ENCODE data around the gene GRHL3.
A peak's percentile ranks its signal among the peaks of the same experiment; 100 is the strongest.

GRHL3 gene

DNA sequence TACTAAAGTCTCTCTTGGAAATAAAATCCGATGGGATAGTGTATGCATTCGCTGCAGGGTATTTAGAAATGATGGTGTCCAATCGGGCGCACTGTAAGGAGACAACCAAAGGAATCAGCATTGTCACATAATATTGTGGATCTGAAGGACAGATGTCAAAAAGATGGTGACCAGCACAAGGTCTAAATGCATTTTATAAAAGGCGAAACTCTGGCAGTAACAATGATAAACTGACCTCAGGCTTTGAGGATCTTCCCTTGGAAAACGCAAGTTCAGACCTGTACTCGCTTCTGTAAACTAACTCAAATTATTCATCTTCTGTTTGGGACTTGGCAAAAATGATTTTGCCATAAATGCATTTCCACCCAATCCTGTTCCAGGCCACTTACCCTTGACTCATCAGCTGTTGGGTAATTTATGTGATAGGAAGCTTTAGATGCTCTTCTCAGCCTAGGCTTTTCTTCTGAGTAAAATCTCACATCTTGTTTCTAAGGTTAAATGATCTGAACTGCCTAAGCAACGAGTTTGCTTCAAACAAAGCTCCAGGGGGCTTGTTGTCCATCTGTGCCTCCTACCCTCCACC is 60.7 kb downstream of the GRHL3 start:
- DNase-seq, result no peak

DNA sequence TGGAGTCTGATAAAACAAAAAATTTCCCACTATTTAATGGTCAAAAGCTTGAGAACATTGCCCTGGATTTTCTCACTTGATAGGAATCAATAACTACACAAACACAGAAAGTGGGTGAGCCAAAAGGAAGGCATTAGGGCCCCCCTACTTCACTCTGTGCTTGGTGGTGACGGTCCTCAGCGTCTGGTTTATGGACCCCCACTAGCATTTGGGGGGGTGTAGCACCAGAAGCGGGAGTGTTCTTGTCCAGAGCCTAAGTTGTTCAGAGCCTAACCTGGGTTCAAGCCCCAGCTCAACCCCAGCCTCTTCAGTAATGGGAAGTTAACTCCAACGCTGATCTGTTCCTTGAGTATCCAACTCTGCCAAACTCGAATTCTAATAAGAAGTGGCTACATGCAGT is 61.4 kb downstream of the GRHL3 start:
- DNase-seq, result no peak

DNA sequence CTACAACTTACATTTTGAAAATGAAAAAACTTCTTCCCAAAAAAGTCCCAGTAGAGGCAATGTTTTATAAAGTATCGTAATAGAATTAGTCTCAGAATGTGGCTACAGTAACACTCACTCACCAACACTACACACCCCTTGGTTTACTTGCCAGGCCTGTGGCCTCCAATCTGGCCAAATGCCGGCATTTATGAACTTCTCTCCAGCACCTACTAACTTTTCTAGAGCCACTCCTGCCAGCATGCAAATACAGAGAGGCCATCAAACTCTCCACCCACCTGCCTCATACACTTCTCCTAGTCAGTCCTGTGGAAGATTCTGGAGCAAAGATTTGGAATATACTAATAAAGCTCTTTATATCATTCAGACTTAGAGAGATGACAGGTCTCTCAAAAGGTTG is 62.1 kb downstream of the GRHL3 start:
- no peak for DNase-seq

DNA sequence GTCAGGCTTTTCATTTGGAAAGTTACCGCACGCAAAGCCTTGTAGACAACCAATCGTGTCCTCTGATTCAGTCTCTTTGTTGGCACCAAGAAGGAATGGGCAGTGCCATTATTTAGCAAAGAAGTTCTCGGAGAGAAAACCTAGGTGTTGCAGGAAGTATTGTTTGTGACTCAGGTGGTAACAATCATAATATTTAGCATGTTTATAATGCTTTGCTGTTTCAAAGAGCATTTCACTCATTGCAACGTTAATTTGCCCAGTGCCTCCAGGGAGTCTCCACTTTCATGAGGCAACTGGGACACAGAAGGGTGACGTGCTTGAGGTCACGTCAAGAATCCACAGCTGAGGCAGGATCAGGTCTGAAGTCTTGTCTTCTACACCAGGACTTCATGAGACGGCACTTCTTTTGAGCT is 63.0 kb downstream of the GRHL3 start:
- no peak for DNase-seq

DNA sequence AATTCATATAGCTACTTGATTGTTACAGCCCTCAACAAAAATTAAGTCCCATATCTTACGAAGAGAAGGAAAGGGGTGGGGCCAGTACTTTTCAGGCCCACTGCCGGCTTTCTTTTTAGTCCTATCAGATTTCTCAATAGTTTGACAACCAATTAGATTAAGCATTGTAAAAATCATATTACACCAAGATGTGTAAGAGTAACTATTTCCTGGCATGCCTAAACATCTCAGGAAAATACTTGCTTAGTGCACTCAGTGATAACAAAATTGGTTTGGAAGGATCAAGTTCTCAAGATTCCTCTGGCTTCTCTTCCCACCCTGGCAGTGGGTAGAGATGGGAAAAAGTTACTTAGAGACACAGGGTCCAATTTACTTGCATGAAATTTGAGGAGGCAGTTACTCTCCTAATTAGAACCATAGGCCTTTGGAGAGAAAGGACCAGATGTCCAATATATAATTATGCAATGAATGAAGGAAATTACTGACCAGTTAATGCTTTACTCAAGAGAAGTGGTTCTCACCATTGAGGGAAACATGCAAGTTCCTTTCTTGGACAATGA is 64.3 kb downstream of the GRHL3 start:
- DNase-seq, result no peak

DNA sequence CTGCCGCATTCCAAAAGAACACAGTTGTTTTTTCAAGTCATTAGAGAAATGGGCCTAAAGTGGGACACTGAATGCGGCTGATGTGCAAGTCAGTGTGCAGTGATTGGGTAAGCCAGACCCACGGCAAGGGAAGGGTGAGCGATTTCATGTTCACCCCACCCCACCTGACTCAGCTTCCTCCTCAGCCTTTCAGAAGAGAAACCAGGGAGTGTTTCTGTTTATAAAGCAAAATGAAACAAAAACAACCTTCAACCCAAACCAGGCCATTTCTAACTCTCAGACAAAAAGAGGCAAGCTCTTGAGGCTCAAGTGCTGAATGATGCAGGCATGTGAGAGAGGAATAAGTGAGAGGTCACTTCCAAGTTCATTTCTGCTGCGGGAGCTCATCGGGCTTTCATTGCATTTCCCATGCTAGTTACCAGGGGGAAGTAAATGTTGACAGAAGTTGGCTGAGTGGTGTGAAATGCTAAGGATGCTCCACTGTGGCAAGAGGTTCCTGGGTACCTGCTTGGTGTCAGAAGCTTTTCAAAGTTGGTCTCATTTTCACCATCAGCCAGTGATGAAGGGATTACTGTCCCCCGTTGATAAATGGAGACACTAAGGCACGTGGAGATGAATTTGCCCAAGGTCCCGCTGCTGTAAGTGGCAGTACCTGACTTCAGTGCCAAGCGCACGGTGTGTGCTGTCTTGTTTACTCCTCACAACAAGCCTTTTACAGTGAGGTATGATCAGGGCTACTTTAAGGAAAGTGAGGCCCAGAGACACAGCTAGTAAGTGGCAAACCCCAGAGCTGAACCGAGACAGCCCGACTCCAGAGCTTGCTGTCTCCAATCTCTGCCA is 65.3 kb downstream of the GRHL3 start:
- no peak for DNase-seq

DNA sequence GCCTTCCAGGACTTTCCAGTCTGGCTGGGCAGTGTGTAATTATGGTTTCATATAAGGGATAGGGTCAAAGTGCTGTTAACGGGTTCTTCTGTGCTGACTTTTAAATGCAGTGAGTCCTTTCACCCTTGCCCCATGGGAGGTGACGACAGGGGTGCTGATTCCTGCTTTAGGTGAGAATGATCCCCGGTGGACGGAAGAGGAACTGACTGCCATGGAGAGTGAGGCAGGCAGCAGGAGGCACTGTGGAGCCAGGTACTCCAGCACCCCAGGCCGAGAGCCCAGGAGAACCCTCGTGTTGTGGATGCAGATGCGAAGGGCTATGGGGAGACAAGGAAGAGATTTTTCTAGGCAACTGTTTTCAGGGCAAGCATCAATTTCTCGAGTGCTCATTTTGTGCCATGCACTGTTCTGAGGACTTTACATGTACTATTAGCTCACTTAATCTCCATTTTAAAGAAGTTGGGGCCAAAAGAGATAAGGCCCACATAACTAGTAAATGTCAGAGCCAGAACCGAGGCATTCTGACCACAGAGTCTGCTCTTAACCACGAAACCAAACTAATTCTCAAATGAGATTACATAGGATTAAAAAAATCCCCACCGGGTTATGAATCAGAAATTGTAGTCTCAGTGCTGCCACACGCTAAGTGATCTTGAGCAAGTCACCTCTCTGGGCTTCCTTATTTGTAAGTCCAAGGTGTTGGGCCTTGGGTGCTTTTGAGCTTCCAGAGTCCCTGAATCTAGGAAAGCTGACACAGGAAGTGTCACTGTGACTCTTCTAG is 66.2 kb downstream of the GRHL3 start:
- peak in 1 of 2 experiments; percentile 3 for DNase-seq

DNA sequence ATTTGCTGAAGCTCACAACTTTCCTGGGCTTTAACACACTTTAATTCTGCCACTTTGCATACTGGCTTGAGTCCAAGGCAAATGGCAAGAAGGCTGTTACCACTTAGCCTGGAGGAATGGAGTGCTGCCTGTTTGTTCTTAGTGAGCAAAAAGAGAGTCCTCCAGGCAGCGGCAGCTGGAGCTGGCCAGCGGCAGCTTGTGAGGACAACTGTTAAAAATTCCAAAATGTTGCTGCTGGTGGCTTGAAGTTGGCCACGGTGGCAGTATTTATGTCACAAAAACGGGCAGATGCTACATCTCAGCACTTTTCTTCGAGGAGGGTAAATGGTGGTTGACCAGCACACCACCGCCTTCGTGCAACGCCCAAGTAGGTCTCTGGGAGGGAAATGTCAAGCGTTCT is 67.1 kb downstream of the GRHL3 start:
- DNase-seq, result no peak

DNA sequence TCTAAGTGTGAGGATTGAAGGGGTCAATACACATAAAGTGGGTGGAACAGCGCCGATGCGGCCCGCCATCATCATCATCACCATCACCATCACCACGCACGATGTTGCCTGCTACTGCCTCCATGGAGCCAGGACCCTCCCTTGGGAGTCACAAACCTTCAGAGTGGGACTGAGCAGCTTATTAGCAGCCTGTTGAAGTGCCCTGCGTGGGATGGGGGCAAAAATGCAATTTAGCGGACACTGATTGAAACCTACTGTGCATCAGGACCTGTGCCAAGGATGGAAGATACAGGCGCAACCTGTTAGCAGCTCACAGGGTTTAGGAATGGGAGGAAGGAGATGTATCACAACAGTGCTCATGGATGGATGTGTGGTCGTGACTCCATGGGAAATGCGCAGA is 67.8 kb downstream of the GRHL3 start:
- no peak for DNase-seq

DNA sequence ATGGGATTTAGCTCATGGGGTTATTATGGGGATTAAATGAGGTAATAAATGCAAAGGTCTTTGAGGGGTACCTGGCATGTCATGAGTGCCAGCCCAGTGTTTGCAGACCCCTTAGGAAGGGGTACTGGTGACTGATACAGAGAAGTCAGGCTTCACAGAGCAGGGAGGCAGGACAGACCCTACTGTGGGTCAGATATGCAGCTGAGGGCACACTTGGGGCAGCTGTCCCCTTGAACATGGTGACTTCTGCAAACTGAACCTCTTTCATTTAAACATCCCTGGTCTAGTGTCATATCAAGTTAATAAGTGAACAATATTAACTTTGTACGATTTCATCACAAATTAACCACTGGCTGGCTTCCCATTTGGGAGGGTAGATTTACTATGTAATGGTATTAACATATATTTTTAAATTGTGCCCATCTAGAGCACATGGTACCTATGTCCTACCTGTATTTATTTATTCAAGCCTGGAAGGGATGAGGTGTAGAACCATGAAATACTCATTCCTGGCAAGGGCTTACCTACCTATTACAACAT is 68.5 kb downstream of the GRHL3 start:
- DNase-seq, result no peak

DNA sequence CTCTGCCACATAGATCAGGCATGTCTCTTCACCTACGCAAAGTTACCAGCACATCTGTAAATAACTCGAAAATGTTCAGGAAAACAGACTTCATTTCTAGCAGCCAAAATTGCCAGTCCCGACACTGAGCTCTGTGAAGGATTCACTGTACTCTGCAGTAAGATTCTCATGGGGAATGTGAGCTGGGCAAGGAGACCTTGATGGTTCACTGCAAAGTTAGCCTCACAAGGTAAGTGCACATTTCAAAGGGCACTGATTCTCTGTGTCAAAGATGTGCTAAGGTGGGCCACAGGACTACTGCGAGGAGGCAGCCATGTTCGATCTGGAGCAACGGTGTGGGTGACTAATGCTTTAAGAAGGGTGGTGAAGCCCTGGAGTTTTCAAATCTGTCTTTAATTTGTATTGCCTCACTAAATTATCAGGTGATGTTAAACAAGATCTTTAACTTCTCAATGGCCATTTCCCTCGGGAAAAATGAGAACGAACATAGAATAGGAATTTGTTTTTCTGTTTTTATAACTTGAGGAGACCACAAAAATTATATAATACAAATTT is 69.3 kb downstream of the GRHL3 start:
- no peak for DNase-seq

DNA sequence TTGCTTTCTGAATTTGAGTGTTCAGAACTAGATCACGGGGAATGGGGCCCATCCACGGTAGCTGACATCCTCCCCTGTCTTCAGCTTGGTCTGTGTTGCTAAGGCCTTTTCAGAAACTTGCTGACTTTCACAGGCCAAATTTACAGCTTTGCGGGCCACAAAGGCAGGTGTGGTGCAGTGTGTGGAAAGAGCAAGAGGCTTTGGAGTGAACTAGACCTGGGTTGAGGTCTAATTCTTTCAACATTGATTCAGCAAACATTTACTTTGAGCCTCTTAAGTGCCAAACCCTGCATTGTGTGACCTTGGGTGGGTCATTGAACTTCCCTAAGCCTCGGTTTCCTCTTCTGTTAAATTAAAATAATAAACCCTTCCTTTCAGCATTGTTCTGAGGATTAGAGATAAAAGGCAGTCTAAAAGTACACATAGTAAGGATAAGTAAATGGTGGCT is 70.1 kb downstream of the GRHL3 start:
- DNase-seq, result no peak

DNA sequence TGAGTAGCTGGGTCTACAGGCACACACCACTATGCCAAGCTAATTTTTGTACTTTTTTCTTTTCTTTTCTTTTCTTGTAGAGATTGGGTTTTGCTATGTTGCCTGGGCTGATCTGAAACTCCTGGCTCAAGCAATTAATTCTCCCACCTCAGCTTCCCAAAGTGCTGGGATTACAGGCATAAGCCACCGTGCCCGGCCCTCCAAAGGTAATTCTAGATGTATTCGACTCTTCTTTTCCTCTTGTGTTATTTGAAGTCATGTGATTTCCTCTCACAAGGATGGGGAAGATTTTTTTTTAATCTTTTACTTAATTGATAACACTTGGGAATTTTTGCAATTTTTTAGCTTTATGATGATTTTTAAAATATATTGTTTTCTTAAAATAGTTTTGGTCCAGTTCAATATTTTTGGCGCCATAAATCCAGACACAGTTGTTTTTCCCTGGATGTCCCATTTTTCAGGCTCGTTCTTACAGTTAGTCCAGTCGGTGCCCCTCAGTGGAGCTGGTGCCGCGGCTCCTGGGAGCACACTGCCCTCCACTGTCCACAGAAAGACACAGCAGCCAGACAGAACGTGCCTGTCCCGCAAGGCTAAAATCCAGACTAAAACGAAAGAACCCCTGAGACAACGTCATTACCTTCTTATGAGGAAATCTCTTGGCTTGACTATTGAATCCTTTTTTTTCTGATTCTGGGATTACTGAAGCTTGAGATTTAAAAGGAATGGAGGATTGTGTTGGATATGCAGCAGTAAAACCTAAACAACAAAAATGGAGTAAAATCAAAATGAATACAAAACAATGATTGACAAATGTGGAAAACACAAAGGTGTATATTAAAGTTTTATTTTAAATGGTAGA is 72.0 kb downstream of the GRHL3 start:
- peak; percentile 25 to 38 for DNase-seq

DNA sequence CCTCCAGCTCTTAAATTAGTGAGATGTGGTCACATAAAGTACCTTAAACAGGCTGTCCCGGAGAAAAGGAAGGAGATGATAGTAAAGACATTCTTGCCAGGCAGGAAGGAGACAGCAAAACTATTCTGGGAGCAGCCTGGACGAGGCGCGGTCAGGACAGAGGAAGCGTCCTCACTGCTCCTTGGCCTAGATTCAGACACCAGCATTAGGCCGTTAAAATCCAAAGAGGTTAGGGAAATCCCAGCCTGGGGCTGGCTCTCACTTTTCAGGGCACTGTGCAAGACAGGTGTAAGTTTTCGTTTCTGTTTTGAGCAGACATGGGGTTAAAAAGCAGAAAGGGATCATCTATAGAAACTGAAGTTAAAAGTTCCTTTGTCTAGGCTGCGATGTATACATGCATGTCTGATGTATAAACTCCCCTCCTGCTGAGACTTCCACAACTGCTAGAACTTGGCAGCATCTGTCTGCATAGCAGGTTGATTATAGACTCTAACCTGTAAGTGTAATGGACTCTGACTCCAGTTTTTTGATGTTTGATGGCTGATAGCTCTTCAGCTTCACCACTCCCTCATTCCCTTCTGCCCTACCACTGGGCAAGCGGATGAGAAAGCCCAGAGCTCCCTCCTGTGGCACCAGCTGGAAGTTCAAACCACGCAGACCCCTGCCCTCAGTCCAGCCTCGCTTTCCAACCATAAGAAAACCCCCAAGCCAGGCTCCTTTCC is 72.9 kb downstream of the GRHL3 start:
- peak; percentile 22 to 44 for DNase-seq

DNA sequence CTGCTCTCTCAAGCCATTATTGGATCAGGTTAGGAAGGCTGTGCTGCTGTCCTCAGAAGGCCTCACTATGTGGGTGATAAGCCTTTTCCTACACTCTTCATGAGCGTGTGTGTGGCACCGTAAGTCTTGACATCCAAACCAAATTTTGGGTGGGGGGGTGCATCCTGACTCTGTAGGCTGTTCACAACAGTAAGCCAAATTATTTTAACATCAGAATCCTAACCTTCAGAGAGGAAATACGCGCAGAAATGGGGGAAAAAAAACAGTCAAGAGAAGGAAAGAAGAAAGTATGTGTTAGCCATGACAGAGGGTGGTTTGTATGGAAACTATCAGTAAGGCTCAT is 73.4 kb downstream of the GRHL3 start:
- no peak for DNase-seq

DNA sequence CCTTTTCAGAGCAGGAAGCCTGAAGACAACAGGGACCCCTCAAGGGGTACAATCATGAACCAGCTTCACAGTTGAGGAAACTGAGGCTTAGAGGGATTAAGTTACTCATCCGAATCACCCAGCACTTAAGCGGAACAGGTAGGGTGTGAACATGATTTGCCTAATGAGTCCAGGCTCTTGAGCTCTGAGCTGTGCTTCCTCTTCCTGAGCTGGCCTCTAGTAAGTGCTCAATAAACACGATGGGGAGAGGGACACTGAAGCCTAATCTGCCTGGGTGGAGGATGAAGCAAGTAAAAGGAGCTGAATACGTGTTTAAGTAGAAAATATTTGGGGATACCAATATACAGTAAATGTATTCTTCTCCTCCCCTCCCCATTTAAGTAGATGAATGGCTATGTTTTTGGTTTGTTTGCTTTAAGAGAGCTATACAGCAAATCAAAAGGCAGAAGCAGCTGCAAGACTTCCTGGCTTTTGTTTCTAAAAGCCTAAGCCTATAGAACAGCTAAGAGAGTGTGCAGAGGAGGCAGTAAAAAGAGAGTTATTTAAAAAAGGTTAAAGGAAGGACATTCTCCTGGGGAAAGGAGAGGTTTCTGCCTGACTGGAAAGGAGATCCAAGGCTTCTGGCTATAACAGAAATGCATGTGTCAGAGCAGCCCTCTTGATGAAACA is 74.0 kb downstream of the GRHL3 start:
- DNase-seq, result no peak

DNA sequence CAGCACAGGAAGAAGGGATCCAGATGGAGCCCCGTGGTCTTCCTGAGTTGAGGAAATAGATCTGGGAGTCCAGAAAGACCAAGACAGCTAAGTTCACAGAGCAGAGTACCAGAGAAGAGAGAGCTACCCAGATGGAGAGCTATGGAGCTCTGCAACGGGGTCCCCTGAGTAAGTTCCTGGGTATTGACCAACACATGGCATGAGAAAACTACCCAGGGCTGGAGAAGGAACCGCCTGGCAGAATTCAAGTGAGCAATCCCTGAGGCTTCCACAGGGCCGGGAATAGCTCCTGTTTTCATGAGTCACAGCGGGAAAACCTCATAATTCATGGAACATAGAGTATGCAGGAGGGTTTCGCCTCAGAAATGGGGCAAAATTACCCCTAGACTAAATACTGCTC is 74.7 kb downstream of the GRHL3 start:
- no peak for DNase-seq

DNA sequence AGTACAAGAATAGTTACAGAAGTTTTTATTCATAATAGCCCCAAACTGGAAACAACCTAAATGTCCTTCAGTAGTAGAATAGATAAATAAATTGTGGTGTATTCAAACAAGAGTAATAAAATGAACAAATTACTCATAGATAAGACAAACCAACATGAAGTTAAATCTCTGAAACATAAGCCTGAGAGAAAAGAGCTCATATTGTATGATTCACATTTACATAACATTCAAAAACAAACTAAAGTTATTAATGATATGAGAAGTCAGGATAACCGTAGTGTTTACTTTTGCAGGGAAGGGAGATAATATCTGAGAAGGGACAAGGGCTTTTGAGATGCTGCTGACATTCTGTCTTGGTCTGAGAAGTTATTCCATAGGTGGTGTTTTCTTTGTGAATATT is 80.9 kb downstream of the GRHL3 start:
- no peak for DNase-seq

DNA sequence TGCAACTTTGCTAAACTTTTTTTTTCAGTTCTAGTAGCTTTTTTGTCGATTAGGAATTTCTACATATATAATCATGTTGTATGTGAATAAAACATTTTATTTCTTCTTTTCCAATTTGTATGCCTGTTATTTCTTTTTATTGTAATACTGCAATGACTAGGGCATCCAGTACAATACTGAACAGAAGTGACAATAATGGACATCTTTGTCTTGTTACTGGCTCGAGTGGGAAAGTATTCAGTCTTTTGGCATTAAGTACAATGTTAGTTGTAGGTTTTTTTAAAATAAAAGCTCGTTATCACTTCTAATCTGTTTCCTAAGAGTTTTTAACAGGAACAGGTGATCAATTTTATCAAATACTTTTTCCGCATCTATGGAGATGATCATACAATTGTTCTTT is 84.6 kb downstream of the GRHL3 start:
- DNase-seq, result no peak

Data from AML-193 (cell line).